ENCODE data around the gene SEMA3A. TPM values are rescaled to one million over a fixed set of nuclear protein-coding genes. Genes with fewer than 3 reads are reported as not detected.

SEMA3A gene
- polyA plus RNA-seq, 1 donor from 2014 or later, result 22.8 TPM

- Histone ChIP-seq H3K79me2 (replicated peaks; ENCODE audit: insufficient read depth, low read length) (no peaks in the 10 kb centered on the region), H3K9me3 (ENCODE audit: low read length) (no peaks in the 10 kb centered on the region), H3K27ac (ENCODE audit: low read length) (no peak overlapping the region), H3K27me3 (ENCODE audit: insufficient read depth, low read depth, low read length) (no peaks in the 10 kb centered on the region), H3K36me3 (ENCODE audit: insufficient read depth, low read length) (no peaks in the 10 kb centered on the region), H3K9me2 (ENCODE audit: insufficient read depth, low read length) (no peaks in the 10 kb centered on the region), H4K20me1 (ENCODE audit: insufficient read depth) (no peaks in the 10 kb centered on the region), H3K4me3 (ENCODE audit: low read length) (no peak overlapping the region), H3F3A (ENCODE audit: insufficient read depth, low read length, poor library complexity, severe bottlenecking) (no peaks in the 10 kb centered on the region), H2AFZ (ENCODE audit: low read depth, low read length) (no peak overlapping the region), H3K4me2 (ENCODE audit: low read length) (no peak overlapping the region), H3K9ac (ENCODE audit: low read length) (no peak overlapping the region)
- TF ChIP-seq TAF1 (IDR thresholded peaks at IDR 0.05; ENCODE audit: low read depth) (no peak), MXI1 (conservative IDR thresholded peaks at IDR 0.05; ENCODE audit: poor library complexity, severe bottlenecking) (no peak), CTCF (IDR thresholded peaks at IDR 0.05; ENCODE audit: poor library complexity, severe bottlenecking) (no peak), SMC3 (conservative IDR thresholded peaks at IDR 0.05; ENCODE audit: poor library complexity) (no peak), REST (IDR thresholded peaks at IDR 0.05; ENCODE audit: borderline replicate concordance) (no peak), POLR2AphosphoS5 (IDR thresholded peaks at IDR 0.05) (no peak), EZH2 (IDR thresholded peaks at IDR 0.05; ENCODE audit: borderline replicate concordance, insufficient read depth, low read length, poor library complexity, severe bottlenecking) (no peak), EP300 (conservative IDR thresholded peaks at IDR 0.05; ENCODE audit: poor library complexity, severe bottlenecking) (no peak), RAD21 (conservative IDR thresholded peaks at IDR 0.05) (no peak)
Measured at GRCh38 chr7:84070770-84071169, 123.8 kb downstream of the SEMA3A start.

- no peak overlapping the region for H3K4me3 ChIP-seq (ENCODE audit: low read length)
- no peaks in the 10 kb centered on the region for H3K79me2 ChIP-seq (replicated peaks; ENCODE audit: insufficient read depth, low read length)
- no peaks in the 10 kb centered on the region for H3K36me3 ChIP-seq (ENCODE audit: insufficient read depth, low read length)
- no peak overlapping the region for H3K9ac ChIP-seq (ENCODE audit: low read length)
- H3F3A ChIP-seq (ENCODE audit: insufficient read depth, low read length, poor library complexity, severe bottlenecking), result no peaks in the 10 kb centered on the region
- H2AFZ ChIP-seq (ENCODE audit: low read depth, low read length), result no peak overlapping the region
- no peaks in the 10 kb centered on the region for H3K27me3 ChIP-seq (ENCODE audit: insufficient read depth, low read depth, low read length)
- no peaks in the 10 kb centered on the region for H3K9me3 ChIP-seq (ENCODE audit: low read length)
- H4K20me1 ChIP-seq (ENCODE audit: insufficient read depth), result no peaks in the 10 kb centered on the region
- no peak for TF ChIP-seq CTCF (IDR thresholded peaks at IDR 0.05; ENCODE audit: poor library complexity, severe bottlenecking)
- TF ChIP-seq MXI1 (conservative IDR thresholded peaks at IDR 0.05; ENCODE audit: poor library complexity, severe bottlenecking), result no peak
- TF ChIP-seq RAD21 (conservative IDR thresholded peaks at IDR 0.05), result no peak
- TF ChIP-seq POLR2AphosphoS5 (IDR thresholded peaks at IDR 0.05), result no peak
- TF ChIP-seq REST (IDR thresholded peaks at IDR 0.05; ENCODE audit: borderline replicate concordance), result no peak
- no peak for TF ChIP-seq TAF1 (IDR thresholded peaks at IDR 0.05; ENCODE audit: low read depth)
- no peak for TF ChIP-seq SMC3 (conservative IDR thresholded peaks at IDR 0.05; ENCODE audit: poor library complexity)
- TF ChIP-seq EP300 (conservative IDR thresholded peaks at IDR 0.05; ENCODE audit: poor library complexity, severe bottlenecking), result no peak
- TF ChIP-seq EZH2 (IDR thresholded peaks at IDR 0.05; ENCODE audit: borderline replicate concordance, insufficient read depth, low read length, poor library complexity, severe bottlenecking), result no peak
- no peak overlapping the region for H3K4me2 ChIP-seq (ENCODE audit: low read length)
- H3K9me2 ChIP-seq (ENCODE audit: insufficient read depth, low read length), result no peaks in the 10 kb centered on the region
- H3K27ac ChIP-seq (ENCODE audit: low read length), result no peak overlapping the region
Measured at GRCh38 chr7:84069999-84070500, 124.5 kb downstream of the SEMA3A start.

All from neural cell (in vitro differentiated cells).